Measurements from ENCODE around the gene PERM1. TPM values are rescaled to one million over a fixed set of nuclear protein-coding genes. Genes with fewer than 3 reads are reported as not detected.
A peak's percentile ranks its signal among the peaks of the same experiment; 100 is the strongest.

The PERM1 gene
- total and polyA plus RNA-seq, 9 of the 15 experiments (the other 6 are each of a cell fraction or from before 2014, with no cell fraction given) = not detected

DNA sequence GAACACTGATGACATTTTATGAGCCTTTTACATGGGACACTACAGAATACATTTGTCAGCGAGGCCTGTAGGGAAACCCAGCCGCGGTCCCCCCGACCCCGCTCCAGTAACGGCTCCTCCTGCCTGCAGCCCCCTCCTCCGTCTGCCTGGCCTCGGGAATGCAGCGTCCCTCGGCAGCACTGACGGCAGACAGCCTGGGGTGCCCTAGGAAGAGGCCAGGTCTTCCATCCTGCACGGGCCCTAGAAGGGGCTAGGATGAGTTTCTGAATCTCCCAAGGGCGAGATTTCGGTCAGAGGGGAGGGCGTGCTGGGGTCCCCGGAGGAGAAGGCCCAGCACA lies 49.8 kb downstream of the PERM1 start:
- Histone ChIP-seq H2AFZ (ENCODE audit: low read depth, low read length) (no peak overlapping the region), H3K4me1 (replicated peaks in 1 of 2; ENCODE audit: control insufficient read depth in 2 of 2, insufficient read depth in 2 of 2, low read length in 2 of 2) (peaks cover 0 to 75% of the 10 kb centered on the region in 2 experiments; a peak in 4 of 5 replicates), H4K20me1 (replicated peaks; ENCODE audit: control insufficient read depth, insufficient read depth, low read length) (peaks cover 25% of the 10 kb centered on the region), H3K79me2 (ENCODE audit: control insufficient read depth, insufficient read depth, low read length) (no peaks in the 10 kb centered on the region), H3K4me3 (no peak overlapping the region), H3K27me3 (ENCODE audit: control insufficient read depth in 2 of 2, insufficient read depth in 2 of 2, low read length in 2 of 2) (peaks cover 31 to 77% of the 10 kb centered on the region in 2 experiments; a peak in 4 of 5 replicates), H3K4me2 (ENCODE audit: insufficient read depth, low read length) (no peak overlapping the region), H3K9ac (ENCODE audit: insufficient read depth in 1 of 2, low read depth in 2 of 2, low read length in 2 of 2) (no peak overlapping the region), H3K36me3 (ENCODE audit: control insufficient read depth, insufficient read depth, low read length) (no peaks in the 10 kb centered on the region), H3K9me1 (ENCODE audit: control insufficient read depth, insufficient read depth, low read length) (no peaks in the 10 kb centered on the region), H3K27ac (ENCODE audit: extremely low read depth, low read depth, low read length) (no peak overlapping the region), H3K9me3 (replicated peaks; ENCODE audit: control insufficient read depth, insufficient read depth, low read depth, low read length) (no peaks in the 10 kb centered on the region)
- intact Hi-C loops (cut with micrococcal nuclease) = no loop called here
- CTCF ChIA-PET (ENCODE audit: low intra/inter-chr PET ratio) = no interaction called here
- in situ Hi-C loops (cut with MboI) = no loop called here
- TF ChIP-seq CREB1 (IDR thresholded peaks at IDR 0.05) (no peak), CREB1 (CRISPR knock-in tag; IDR thresholded peaks at IDR 0.05) (no peak), ZNF561 (CRISPR knock-in tag; conservative IDR thresholded peaks at IDR 0.05) (no peak), SRSF3 (IDR thresholded peaks at IDR 0.05; ENCODE audit: insufficient read depth, low read length) (no peak), NR2C2 (CRISPR knock-in tag; IDR thresholded peaks at IDR 0.05) (no peak), NR2C2 (tag; IDR thresholded peaks at IDR 0.05) (no peak), TCFL5 (CRISPR knock-in tag; conservative IDR thresholded peaks at IDR 0.05) (no peak), BHLHE40 (IDR thresholded peaks at IDR 0.05; ENCODE audit: low read length) (no peak), SAFB2 (IDR thresholded peaks at IDR 0.05; ENCODE audit: borderline replicate concordance, low read depth, low read length, severe bottlenecking) (no peak), RBFOX2 (IDR thresholded peaks at IDR 0.05; ENCODE audit: low read depth, low read length) (no peak), HNRNPK (IDR thresholded peaks at IDR 0.05; ENCODE audit: low read depth, low read length, poor library complexity, severe bottlenecking) (no peak), BCOR (IDR thresholded peaks at IDR 0.05) (no peak), ZNF239 (CRISPR knock-in tag; IDR thresholded peaks at IDR 0.05) (no peak)
- TF ChIP-seq, protein P1, sequence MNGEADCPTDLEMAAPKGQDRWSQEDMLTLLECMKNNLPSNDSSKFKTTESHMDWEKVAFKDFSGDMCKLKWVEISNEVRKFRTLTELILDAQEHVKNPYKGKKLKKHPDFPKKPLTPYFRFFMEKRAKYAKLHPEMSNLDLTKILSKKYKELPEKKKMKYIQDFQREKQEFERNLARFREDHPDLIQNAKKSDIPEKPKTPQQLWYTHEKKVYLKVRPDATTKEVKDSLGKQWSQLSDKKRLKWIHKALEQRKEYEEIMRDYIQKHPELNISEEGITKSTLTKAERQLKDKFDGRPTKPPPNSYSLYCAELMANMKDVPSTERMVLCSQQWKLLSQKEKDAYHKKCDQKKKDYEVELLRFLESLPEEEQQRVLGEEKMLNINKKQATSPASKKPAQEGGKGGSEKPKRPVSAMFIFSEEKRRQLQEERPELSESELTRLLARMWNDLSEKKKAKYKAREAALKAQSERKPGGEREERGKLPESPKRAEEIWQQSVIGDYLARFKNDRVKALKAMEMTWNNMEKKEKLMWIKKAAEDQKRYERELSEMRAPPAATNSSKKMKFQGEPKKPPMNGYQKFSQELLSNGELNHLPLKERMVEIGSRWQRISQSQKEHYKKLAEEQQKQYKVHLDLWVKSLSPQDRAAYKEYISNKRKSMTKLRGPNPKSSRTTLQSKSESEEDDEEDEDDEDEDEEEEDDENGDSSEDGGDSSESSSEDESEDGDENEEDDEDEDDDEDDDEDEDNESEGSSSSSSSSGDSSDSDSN (IDR thresholded peaks at IDR 0.05; ENCODE audit: borderline replicate concordance in 1 of 2, low read depth in 2 of 2, low read length in 2 of 2) = no peak
- TF ChIP-seq, protein P2, sequence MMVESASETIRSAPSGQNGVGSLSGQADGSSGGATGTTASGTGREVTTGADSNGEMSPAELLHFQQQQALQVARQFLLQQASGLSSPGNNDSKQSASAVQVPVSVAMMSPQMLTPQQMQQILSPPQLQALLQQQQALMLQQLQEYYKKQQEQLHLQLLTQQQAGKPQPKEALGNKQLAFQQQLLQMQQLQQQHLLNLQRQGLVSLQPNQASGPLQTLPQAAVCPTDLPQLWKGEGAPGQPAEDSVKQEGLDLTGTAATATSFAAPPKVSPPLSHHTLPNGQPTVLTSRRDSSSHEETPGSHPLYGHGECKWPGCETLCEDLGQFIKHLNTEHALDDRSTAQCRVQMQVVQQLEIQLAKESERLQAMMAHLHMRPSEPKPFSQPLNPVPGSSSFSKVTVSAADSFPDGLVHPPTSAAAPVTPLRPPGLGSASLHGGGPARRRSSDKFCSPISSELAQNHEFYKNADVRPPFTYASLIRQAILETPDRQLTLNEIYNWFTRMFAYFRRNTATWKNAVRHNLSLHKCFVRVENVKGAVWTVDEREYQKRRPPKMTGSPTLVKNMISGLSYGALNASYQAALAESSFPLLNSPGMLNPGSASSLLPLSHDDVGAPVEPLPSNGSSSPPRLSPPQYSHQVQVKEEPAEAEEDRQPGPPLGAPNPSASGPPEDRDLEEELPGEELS (CRISPR knock-in tag; IDR thresholded peaks at IDR 0.05; ENCODE audit: borderline replicate concordance) = no peak
- ATAC-seq (no peak), FAIRE-seq (peak; percentile 55), DNase-seq (ENCODE audit: extremely low read depth in 1 of 4, low spot score in 3 of 4) (no peak)
- no TSS peak for BruUV-seq (replicated peaks)
- 15% methylated on average over 16 of the region's 16 CpGs for WGBS (ENCODE audit: insufficient coverage, low coverage, missing lambda C conversion rate)
- POLR2A ChIA-PET = interaction anchor here (0.5 to 1.7 kb wide), 4 partner anchors 7 to 20 kb away, joined by 3 to 5 read pairs (median 4); no protein-coding TSS in a partner anchor

Data from K562 (cell line).